Activated CD8-positive, alpha-beta T cell treated with anti-CD3 and anti-CD28 coated beads for 36 hours (primary cell): ENCODE measurements around the gene HECTD1. TPM values are rescaled to one million over a fixed set of nuclear protein-coding genes. Genes with fewer than 3 reads are reported as not detected.
A peak's percentile ranks its signal among the peaks of the same experiment; 100 is the strongest.

Experiments
- ATAC-seq: fragments of 200-7000 bp; cut with Tn5 transposase; one replicate; pipeline ENCODE4 v1.10.0; 2021; ENCODE audit warnings: mild to moderate bottlenecking, moderate library complexity
- CTCF ChIA-PET: fragments of 350-600 bp; sonication (Branson Sonifier 250); formaldehyde crosslinking; loops from one replicate; lab custom pipeline; 2021; ENCODE audit warnings: antibody characterized with exemption; lab: Charles Lee
- POLR2A ChIA-PET: fragments of 350-600 bp; sonication (Branson Sonifier 250); formaldehyde crosslinking; loops from one replicate; lab custom pipeline; 2021; ENCODE audit warnings: antibody characterized with exemption; lab: Charles Lee
- DNase-seq: peaks from one replicate; pipeline ENCODE4 v3.0.0-alpha.2; 2020
- H3K27ac Mint-ChIP-seq: one replicate; pipeline ENCODE4 v1.8.0; 2021; ENCODE audit warnings: mild to moderate bottlenecking, mixed read lengths
- H3K27me3 Mint-ChIP-seq: one replicate; pipeline ENCODE4 v1.8.0; 2021; ENCODE audit warnings: mixed read lengths
- H3K36me3 Mint-ChIP-seq: one replicate; pipeline ENCODE4 v1.8.0; 2021; ENCODE audit warnings: low read depth, mixed read lengths
- H3K4me1 Mint-ChIP-seq: one replicate; pipeline ENCODE4 v1.8.0; 2021; ENCODE audit warnings: low read depth, mixed read lengths
- H3K4me3 Mint-ChIP-seq: one replicate; pipeline ENCODE4 v1.8.0; 2021; ENCODE audit warnings: mild to moderate bottlenecking, moderate library complexity, mixed read lengths
- H3K9me3 Mint-ChIP-seq: one replicate; pipeline ENCODE4 v1.8.0; 2021; ENCODE audit warnings: mixed read lengths
- intact Hi-C: fragments of 100-400 bp; cut with micrococcal nuclease; formaldehyde crosslinking; loops from one replicate; pipeline ENCODE4 v1.10.0; 2022
- total RNA-seq, 2 experiments: library from RNA; stranded (reverse); gene quantifications; one replicate each; pipeline ENCODE4 v1.2.3, GENCODE V29; 2021
- TF ChIP-seq, protein P1 (sequence below): fragments of 200-600 bp; IDR thresholded peaks from one replicate; pipeline ENCODE4 v1.8.0; 2022; ENCODE audit warnings: antibody characterized with exemption, mild to moderate bottlenecking

Gene HECTD1
- total RNA-seq, 2 experiments from 2014 or later, result 78.9 to 82.2 TPM

DNA sequence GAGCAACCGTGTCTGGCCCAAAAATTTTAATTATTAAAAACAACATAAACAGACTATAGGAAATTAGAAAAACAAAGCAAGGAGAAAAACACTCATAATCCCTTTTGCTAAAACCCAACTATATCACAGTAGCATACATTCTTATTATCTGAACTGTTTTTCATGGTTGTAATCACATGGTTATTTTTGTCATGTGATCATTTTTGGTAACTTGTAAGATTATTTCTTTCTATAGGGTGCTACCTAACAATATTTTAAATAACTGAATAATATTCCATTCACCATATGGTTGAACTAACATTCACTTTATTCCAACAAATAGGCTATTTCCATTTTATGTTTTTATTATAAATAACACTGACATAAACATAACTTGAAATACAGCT is 23.0 kb upstream of the HECTD1 start:
- intact Hi-C loops, result no loop called here

DNA sequence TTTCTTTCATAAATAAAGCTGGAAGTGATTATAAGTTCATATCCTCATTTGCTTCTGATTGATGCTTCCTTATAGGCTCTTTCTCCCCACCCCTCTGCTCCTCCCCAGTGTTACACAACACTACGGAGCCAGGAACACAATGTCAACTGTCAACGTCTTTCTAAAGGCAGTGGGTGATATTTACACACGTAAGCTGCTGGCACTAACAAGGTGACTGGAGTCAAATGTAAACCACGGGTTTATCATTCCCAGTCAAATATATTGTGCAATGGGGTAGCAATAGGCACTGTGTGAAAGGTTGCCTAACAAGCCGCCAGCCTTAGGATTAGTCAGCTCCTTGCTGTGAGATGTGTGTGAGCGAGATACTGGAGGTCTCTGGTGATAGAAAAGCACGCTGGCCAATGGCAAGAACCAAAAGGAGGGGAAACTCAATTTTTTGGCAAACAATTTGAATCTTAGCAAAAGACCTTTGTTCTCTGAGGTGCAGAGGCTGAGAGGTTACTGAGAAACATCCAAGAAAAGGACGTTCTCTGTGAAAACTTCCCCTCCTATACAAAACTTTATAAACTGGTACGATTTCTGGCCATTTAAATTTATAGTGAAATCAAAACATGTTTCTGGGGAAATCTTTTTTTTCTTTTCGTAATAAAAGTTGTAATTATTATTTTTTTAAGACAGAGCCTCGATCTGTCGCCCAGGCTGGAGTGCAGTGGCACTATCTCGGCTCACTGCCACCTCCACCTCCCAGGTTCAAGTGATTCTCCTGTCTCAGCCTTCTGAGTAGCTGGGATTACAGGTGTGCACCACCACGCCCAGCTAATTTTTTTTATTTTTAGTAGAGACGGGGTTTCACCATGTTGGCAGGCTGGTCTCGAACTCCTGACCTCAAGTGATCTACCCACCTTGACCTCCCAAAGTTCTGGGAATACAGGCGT is 22.3 kb upstream of the HECTD1 start:
- ChIA-PET CTCF (interaction anchor here (1.2 to 1.7 kb wide), 2 partner anchors 22 to 24 kb away, joined by 4 to 5 read pairs; partner anchors contain the start of gene HECTD1), POLR2A (interaction anchor here (2.4 kb wide), 1 partner anchor 21 kb away, joined by 9 read pairs; the partner anchor contains the start of gene HECTD1)
- ATAC-seq, result no peak
- Mint-ChIP-seq H3K4me1 (no peaks in the 10 kb centered on the region), H3K27me3 (no peaks in the 10 kb centered on the region), H3K36me3 (no peaks in the 10 kb centered on the region), H3K9me3 (no peaks in the 10 kb centered on the region), H3K4me3 (no peak overlapping the region), H3K27ac (no peak overlapping the region)
- TF ChIP-seq, protein P1, sequence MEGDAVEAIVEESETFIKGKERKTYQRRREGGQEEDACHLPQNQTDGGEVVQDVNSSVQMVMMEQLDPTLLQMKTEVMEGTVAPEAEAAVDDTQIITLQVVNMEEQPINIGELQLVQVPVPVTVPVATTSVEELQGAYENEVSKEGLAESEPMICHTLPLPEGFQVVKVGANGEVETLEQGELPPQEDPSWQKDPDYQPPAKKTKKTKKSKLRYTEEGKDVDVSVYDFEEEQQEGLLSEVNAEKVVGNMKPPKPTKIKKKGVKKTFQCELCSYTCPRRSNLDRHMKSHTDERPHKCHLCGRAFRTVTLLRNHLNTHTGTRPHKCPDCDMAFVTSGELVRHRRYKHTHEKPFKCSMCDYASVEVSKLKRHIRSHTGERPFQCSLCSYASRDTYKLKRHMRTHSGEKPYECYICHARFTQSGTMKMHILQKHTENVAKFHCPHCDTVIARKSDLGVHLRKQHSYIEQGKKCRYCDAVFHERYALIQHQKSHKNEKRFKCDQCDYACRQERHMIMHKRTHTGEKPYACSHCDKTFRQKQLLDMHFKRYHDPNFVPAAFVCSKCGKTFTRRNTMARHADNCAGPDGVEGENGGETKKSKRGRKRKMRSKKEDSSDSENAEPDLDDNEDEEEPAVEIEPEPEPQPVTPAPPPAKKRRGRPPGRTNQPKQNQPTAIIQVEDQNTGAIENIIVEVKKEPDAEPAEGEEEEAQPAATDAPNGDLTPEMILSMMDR, result no peak
- intact Hi-C loops, result no loop called here
- DNase-seq, result no peak

More for the DNA sequence above, 23.0 kb upstream of the HECTD1 start:
- Mint-ChIP-seq H3K4me1 (no peaks in the 10 kb centered on the region), H3K9me3 (no peaks in the 10 kb centered on the region), H3K4me3 (no peak overlapping the region), H3K27me3 (no peaks in the 10 kb centered on the region), H3K27ac (no peak overlapping the region), H3K36me3 (no peaks in the 10 kb centered on the region)
- ChIA-PET CTCF (no interaction called here), POLR2A (interaction anchor here (2.4 kb wide), 1 partner anchor 22 kb away, joined by 9 read pairs; the partner anchor contains the start of gene HECTD1)
- TF ChIP-seq, protein P1, result no peak
- ATAC-seq, result no peak
- no peak for DNase-seq

DNA sequence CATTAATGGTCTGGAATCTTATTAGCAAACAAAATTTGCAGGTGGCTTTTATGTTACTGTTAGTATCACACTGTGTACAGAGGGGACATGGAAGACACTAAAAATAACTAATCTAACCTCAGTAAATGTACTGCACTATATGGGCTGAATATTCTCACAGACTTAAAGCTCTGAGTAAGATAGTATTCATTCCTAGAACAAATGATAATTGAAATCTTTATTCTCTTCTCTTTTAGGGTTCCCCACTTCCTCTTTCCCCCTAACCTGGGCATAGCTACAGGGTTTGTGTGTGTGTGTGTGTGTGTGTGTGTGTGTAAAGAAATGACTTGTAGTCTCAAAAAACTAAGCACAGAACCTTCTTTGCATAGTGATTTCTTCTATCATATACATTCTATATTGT is 21.4 kb upstream of the HECTD1 start:
- Mint-ChIP-seq H3K9me3 (no peaks in the 10 kb centered on the region), H3K4me1 (no peaks in the 10 kb centered on the region), H3K27ac (no peak overlapping the region), H3K27me3 (no peaks in the 10 kb centered on the region), H3K4me3 (no peak overlapping the region), H3K36me3 (no peaks in the 10 kb centered on the region)
- ATAC-seq (peak; percentile 24), DNase-seq (no peak)
- intact Hi-C loops, result no loop called here
- TF ChIP-seq, protein P1, result no peak
- ChIA-PET POLR2A (interaction anchor here (2.4 kb wide), 1 partner anchor 21 kb away, joined by 9 read pairs; the partner anchor contains the start of gene HECTD1), CTCF (interaction anchor here (1.2 to 1.7 kb wide), 2 partner anchors 21 to 23 kb away, joined by 4 to 5 read pairs; partner anchors contain the start of gene HECTD1)

DNA sequence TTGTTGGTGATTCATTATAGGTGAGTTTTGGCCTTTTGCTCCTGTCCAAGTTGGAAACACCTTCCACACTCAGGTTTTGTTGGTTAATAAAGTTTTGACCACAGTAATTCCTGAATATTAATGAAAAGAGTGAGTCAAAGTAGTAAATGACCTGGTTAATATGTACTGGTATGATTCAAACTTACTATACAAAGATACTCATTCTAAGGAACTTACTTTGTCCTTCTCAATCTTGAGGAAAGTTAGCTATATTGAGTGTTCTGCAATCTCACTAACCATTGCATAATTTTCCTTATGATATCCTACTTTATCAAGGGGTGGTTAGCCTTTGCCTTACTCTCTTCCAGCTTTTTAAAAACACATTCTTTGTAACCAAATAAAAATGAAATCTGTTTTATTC is 20.9 kb upstream of the HECTD1 start:
- ATAC-seq, result no peak
- TF ChIP-seq, protein P1, result no peak
- Mint-ChIP-seq H3K27ac (no peak overlapping the region), H3K9me3 (no peaks in the 10 kb centered on the region), H3K27me3 (no peaks in the 10 kb centered on the region), H3K36me3 (no peaks in the 10 kb centered on the region), H3K4me3 (no peak overlapping the region), H3K4me1 (no peaks in the 10 kb centered on the region)
- no peak for DNase-seq
- POLR2A ChIA-PET, result interaction anchor here (2.4 kb wide), 1 partner anchor 20 kb away, joined by 9 read pairs; the partner anchor contains the start of gene HECTD1
- intact Hi-C loops, result no loop called here
- CTCF ChIA-PET, result interaction anchor here (1.2 to 1.7 kb wide), 2 partner anchors 21 to 23 kb away, joined by 4 to 5 read pairs; partner anchors contain the start of gene HECTD1

DNA sequence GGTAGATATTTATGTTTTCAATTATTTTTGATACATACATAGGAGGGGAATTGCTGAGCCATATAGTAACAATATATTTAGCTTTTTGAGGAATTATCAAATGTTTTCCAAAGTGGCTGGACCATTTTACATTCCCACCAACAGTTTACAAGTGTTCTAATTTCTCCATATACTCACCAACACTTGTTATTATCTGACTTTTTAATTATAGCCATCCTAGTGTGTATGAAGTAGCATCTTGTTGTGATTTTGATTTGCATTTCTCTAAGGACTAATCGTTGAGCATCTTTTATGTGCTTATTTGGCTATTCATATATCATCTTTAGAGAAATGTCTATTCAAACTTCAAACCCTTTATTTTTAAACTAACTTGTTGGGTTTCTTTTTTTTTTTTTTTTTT is 17.2 kb upstream of the HECTD1 start:
- Mint-ChIP-seq H3K4me3 (no peak overlapping the region), H3K27ac (no peak overlapping the region), H3K36me3 (no peaks in the 10 kb centered on the region), H3K9me3 (no peaks in the 10 kb centered on the region), H3K4me1 (no peaks in the 10 kb centered on the region), H3K27me3 (no peaks in the 10 kb centered on the region)
- DNase-seq (no peak), ATAC-seq (no peak)
- intact Hi-C loops, result no loop called here
- TF ChIP-seq, protein P1, result no peak
- ChIA-PET POLR2A (no interaction called here), CTCF (no interaction called here)
